ENCODE results near the gene SOX8.

- TF ChIP-seq TAF1 (IDR thresholded peaks at IDR 0.05; ENCODE audit: low read depth, low read length) (no peak), POLR2AphosphoS5 (IDR thresholded peaks at IDR 0.05; ENCODE audit: low read depth, low read length) (no peak), POLR2A (IDR thresholded peaks at IDR 0.05; ENCODE audit: low read depth, low read length) (no peak), POU2F2 (IDR thresholded peaks at IDR 0.05; ENCODE audit: low read depth, low read length) (no peak)
These were observed 37.1 kb downstream of the SOX8 start for GRCh38 chr16:1018447-1019198.

All from GM12891 (cell line).